ENCODE data around the gene HSBP1L1. TPM values are rescaled to one million over a fixed set of nuclear protein-coding genes. Genes with fewer than 3 reads are reported as not detected.
A peak's percentile ranks its signal among the peaks of the same experiment; 100 is the strongest.

The HSBP1L1 gene
- total and polyA plus RNA-seq, 9 donors, result 2.6 to 5.6 (median 3.7) TPM

GRCh38 chr18:79960921-79961526, 3.4 kb upstream of the HSBP1L1 start:
- Histone ChIP-seq H3K27me3 (ENCODE audit: control insufficient read depth, insufficient read depth, low read length) (peaks cover 25% of the 10 kb centered on the region), H3K36me3 (ENCODE audit: control insufficient read depth, insufficient read depth, low read length) (no peaks in the 10 kb centered on the region), H3K4me3 (ENCODE audit: low read length) (no peak overlapping the region), H3K4me1 (ENCODE audit: control insufficient read depth, insufficient read depth, low read length) (peaks cover 14% of the 10 kb centered on the region), H3K9me3 (replicated peaks; ENCODE audit: control insufficient read depth, low read depth, low read length) (no peaks in the 10 kb centered on the region), H3K27ac (ENCODE audit: low read length) (no peak overlapping the region)
- WGBS (ENCODE audit: insufficient coverage), result 78% methylated on average over 14 of the region's 16 CpGs
- DNase-seq, result no peak

DNA sequence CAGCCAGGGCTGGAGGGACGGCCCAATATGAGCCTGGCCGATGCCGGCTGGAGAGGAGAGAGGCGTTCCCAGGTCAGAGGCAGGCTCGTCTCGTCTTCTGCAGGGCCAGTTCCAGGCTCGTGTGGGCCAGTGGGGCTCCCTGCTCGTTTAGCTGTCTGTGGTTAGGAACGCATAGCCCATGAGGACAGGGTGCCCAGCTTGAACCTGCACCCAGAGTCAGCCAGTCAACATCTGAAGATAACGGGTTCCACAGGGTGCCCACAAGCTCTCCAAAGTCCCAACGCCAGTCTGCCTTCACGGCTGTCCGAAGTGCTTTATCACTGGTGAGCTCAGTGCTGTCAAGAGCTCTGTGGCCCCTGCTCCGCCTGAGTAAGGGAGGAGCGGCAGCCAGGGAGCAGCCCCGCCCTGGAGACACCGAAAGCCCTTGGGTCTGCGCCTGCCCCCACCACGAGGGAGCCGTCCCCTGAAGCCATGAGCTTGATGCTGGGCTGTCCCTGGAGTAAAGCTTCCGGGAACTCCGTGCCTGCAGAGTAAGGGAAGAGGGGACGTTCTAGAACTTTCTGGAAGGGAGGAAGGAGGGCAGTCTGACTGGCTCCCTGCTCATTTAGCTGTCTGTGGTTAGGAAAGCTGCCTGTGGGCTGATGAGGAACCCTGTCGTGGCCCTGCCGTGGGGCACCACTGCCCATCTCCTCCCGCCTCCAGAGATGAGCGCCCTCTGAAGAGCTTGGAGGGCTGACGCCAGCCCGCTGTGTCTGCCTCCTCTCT, 2.7 kb upstream of the HSBP1L1 start:
- Histone ChIP-seq H3K27ac (ENCODE audit: low read length) (no peak overlapping the region), H3K4me1 (ENCODE audit: control insufficient read depth, insufficient read depth, low read length) (peaks cover 14% of the 10 kb centered on the region), H3K4me3 (ENCODE audit: low read length) (no peak overlapping the region), H3K9me3 (replicated peaks; ENCODE audit: control insufficient read depth, low read depth, low read length) (no peaks in the 10 kb centered on the region), H3K27me3 (ENCODE audit: control insufficient read depth, insufficient read depth, low read length) (peaks cover 25% of the 10 kb centered on the region), H3K36me3 (ENCODE audit: control insufficient read depth, insufficient read depth, low read length) (no peaks in the 10 kb centered on the region)
- 52% methylated on average over 29 of the region's 29 CpGs for WGBS (ENCODE audit: insufficient coverage)
- no peak for DNase-seq

DNA sequence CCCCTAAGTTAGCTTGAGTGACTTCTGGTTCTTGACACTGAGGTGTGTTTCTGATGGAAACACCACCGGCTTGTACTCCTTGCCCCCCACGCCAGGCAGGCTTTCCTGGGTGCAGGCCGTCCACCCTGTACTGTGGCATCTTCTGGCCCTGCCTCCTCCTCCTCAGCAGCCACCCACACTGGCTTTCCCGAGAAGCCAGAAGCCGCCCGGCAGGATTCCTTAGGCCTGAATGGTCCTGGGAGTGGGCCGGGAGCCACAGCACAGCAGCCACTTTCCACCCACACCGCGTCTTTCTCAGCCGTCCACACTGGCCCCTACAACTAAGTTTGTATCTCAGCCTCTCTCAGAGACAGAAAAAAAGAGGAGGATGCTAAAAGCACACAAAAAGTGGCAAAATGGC, 2.1 kb upstream of the HSBP1L1 start:
- Histone ChIP-seq H3K27me3 (ENCODE audit: control insufficient read depth, insufficient read depth, low read length) (peaks cover 25% of the 10 kb centered on the region), H3K4me1 (ENCODE audit: control insufficient read depth, insufficient read depth, low read length) (peaks cover 14% of the 10 kb centered on the region), H3K9me3 (replicated peaks; ENCODE audit: control insufficient read depth, low read depth, low read length) (no peaks in the 10 kb centered on the region), H3K4me3 (ENCODE audit: low read length) (no peak overlapping the region), H3K27ac (ENCODE audit: low read length) (no peak overlapping the region), H3K36me3 (ENCODE audit: control insufficient read depth, insufficient read depth, low read length) (no peaks in the 10 kb centered on the region)
- no peak for DNase-seq
- WGBS (ENCODE audit: insufficient coverage), result 69% methylated on average over 7 of the region's 10 CpGs

DNA sequence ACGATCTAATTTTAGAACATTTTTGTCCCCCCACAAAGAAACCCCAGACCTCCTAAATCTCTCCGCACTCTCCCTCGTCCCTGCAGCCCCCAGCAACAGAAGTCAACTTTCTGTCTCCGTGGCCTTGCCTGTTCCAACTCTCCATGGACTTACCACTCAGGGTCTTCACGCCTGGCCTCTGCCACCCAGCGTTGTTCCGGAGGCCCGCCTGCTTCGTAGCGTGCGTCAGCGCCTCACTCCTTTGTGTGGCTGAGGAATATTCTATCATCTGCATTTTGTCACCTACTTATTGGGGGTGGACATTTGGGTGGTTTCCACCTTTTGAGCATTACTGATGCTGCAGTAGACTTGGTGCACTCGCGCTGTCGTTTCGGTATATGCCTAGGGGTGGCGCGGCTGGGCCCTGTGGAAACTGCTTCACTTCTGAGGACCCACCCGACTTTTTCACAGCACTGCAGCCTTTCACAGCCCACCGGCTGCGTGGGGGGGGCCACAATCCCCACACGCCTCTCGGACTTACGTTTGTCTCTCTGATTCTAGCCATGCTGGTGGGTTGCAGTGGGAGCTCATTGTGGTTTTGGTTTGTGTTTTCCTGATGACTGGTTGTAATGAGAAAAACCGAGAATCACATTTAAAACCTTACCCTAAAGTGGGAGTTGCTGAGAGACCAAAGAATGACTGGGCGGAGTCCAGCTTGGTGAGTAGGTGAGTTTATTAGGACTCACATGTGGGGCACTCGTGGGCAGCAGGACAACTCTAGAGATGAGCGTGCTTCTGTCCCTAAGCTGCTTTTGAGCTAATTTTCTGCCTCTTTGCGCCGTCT, 1.4 kb upstream of the HSBP1L1 start:
- Histone ChIP-seq H3K9me3 (replicated peaks; ENCODE audit: control insufficient read depth, low read depth, low read length) (no peaks in the 10 kb centered on the region), H3K27ac (ENCODE audit: low read length) (no peak overlapping the region), H3K36me3 (ENCODE audit: control insufficient read depth, insufficient read depth, low read length) (no peaks in the 10 kb centered on the region), H3K4me1 (ENCODE audit: control insufficient read depth, insufficient read depth, low read length) (peaks cover 14% of the 10 kb centered on the region), H3K4me3 (ENCODE audit: low read length) (no peak overlapping the region), H3K27me3 (ENCODE audit: control insufficient read depth, insufficient read depth, low read length) (peaks cover 25% of the 10 kb centered on the region)
- WGBS (ENCODE audit: insufficient coverage), result 84% methylated on average over 15 of the region's 30 CpGs
- no peak for DNase-seq

DNA sequence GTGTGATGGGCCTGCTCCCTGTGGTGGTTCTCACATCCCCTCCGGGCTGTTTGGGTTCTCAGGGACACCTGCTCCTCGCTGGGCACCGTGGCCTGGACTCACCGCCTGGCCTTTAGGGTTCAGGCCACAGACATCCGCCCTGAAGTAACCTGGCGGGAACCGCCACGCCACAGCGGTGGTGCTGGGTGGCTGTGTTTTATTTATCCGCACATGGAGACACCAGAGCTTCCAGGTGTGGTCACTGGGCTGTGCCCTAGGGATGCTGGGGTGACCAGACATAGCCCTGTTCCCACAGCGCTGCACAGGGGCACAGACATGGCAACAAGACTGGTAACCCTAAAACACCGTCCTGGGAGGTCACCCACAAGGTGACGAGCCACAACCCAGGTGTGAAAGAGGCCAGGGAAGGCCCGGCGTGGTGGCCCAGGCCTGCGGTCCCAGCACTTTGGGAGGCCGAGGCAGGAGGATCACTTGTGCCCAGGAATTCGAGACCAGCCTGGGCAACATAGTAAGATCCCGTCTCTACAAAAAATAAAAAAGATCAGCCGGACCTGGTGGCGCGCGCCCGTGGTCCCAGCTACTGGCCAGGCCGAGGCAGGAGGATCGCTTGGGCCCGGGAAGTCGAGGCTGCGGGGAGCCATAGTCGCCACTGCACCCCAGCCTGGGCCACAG, 649 bp upstream of the HSBP1L1 start:
- no peaks in the 10 kb centered on the region for H3K9me3 ChIP-seq (replicated peaks; ENCODE audit: control insufficient read depth, low read depth, low read length)

GRCh38 chr18:79965119-79965902, 868 bp downstream of the HSBP1L1 start:
- Histone ChIP-seq H3K4me1 (ENCODE audit: control insufficient read depth, insufficient read depth, low read length) (peaks cover 14% of the 10 kb centered on the region), H3K4me3 (ENCODE audit: low read length) (peak overlapping the region; percentile 37), H3K36me3 (ENCODE audit: control insufficient read depth, insufficient read depth, low read length) (no peaks in the 10 kb centered on the region), H3K27me3 (ENCODE audit: control insufficient read depth, insufficient read depth, low read length) (peaks cover 25% of the 10 kb centered on the region), H3K27ac (ENCODE audit: low read length) (no peak overlapping the region), H3K9me3 (replicated peaks; ENCODE audit: control insufficient read depth, low read depth, low read length) (no peaks in the 10 kb centered on the region)
- 14% methylated on average over 12 of the region's 24 CpGs for WGBS (ENCODE audit: insufficient coverage)
- DNase-seq, result peak; percentile 68

More for the DNA sequence above, 649 bp upstream of the HSBP1L1 start:
- H3K36me3 ChIP-seq (ENCODE audit: control insufficient read depth, insufficient read depth, low read length), result no peaks in the 10 kb centered on the region
- H3K4me1 ChIP-seq (ENCODE audit: control insufficient read depth, insufficient read depth, low read length), result peaks cover 14% of the 10 kb centered on the region
- DNase-seq, result no peak
- no peak overlapping the region for H3K27ac ChIP-seq (ENCODE audit: low read length)
- peak overlapping the region; percentile 37 for H3K4me3 ChIP-seq (ENCODE audit: low read length)
- 89% methylated on average over 29 of the region's 30 CpGs for WGBS (ENCODE audit: insufficient coverage)
- H3K27me3 ChIP-seq (ENCODE audit: control insufficient read depth, insufficient read depth, low read length), result peaks cover 25% of the 10 kb centered on the region

DNA sequence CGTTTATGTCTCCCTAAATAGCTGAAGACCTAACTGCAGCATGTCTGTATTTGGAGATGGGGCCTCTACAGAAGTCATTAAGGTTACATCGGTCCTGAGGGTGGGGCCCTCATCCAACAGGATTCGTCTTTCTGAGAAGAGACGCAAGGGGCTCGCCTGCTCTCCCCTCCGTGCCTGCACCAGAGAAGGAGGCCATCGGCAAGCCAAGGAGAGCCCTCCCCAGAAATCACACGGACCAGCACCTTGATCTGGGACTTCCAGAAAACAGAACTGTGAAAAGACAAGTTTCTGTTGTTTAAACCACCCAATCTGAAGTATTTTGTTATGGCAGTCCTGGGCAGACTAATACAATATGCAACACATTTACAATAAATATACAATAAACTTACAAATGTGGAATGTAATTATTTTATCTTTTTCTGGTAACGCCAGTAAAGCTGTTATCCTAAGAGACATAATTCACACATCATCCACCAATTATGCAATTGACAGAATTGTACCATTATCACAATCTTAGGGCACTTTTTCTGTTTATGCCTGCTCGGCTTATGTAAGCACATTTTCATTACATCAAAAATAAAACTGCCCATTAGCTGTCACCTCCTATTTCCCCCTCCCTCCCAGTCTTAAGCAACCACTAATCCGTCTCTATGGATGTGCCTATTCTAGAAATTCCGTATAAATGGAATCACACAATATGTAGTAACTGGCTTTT, 6.1 kb downstream of the HSBP1L1 start:
- no peak overlapping the region for H3K4me3 ChIP-seq (ENCODE audit: low read length)
- no peak overlapping the region for H3K27ac ChIP-seq (ENCODE audit: low read length)
- 85% methylated on average over 5 of the region's 12 CpGs for WGBS (ENCODE audit: insufficient coverage)
- peaks cover 2% of the 10 kb centered on the region for H3K4me1 ChIP-seq (ENCODE audit: control insufficient read depth, insufficient read depth, low read length)
- H3K9me3 ChIP-seq (replicated peaks; ENCODE audit: control insufficient read depth, low read depth, low read length), result no peaks in the 10 kb centered on the region
- no peak for DNase-seq
- H3K27me3 ChIP-seq (ENCODE audit: control insufficient read depth, insufficient read depth, low read length), result no peaks in the 10 kb centered on the region
- H3K36me3 ChIP-seq (ENCODE audit: control insufficient read depth, insufficient read depth, low read length), result peaks cover 34% of the 10 kb centered on the region

DNA sequence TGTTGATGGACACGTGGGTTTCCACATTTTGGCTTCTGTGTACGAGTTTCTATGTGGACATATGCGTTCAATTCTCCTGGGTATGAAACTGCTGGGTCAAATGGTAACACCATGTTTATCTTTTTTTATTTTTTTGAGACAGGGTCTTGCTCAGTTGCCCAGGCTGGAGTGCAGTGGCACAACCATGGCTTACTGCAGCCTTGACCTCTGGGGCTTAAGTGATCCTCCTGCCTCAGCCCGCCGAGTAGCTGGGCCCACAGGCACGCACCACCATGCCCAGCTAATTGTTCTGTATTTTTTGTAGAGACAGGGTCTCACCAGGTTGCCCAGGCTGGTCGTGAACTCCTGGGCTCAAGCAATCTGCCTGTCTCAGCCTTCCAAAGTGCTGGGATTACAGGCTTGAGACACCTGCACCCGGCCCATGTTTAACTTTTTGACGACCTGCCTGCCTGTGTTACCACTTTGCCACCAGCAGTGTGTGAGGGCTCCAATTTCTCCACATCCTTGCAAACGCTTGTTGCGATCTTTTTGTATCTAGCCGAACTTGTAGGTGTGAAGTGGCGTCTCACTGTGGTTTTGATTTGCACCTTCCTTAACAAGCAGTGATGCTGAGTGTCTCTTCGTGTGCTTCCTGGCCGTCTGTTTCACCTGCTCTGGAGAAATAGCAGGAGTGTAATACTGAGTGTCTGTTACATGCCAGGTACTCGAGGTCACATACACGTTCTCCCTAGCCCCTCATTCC, 6.9 kb downstream of the HSBP1L1 start:
- no peaks in the 10 kb centered on the region for H3K27me3 ChIP-seq (ENCODE audit: control insufficient read depth, insufficient read depth, low read length)
- H3K36me3 ChIP-seq (ENCODE audit: control insufficient read depth, insufficient read depth, low read length), result peaks cover 42% of the 10 kb centered on the region
- no peak overlapping the region for H3K27ac ChIP-seq (ENCODE audit: low read length)
- no peaks in the 10 kb centered on the region for H3K9me3 ChIP-seq (replicated peaks; ENCODE audit: control insufficient read depth, low read depth, low read length)
- no peak overlapping the region for H3K4me3 ChIP-seq (ENCODE audit: low read length)
- DNase-seq, result no peak
- WGBS (ENCODE audit: insufficient coverage), result 92% methylated on average over 13 of the region's 17 CpGs
- H3K4me1 ChIP-seq (ENCODE audit: control insufficient read depth, insufficient read depth, low read length), result no peaks in the 10 kb centered on the region

Measured in muscle of leg (tissue), 11 donors.